Prostate gland (tissue), 2 donors: ENCODE measurements around the gene CD209.

ENCODE experiments used
- CTCF ChIP-seq, 4 experiments: fragments of 200-600 bp in 2 of 4; fragments of 450-650 bp in 2 of 4; sonication (generic) in 2 of 4; IDR thresholded peaks; 1 replicate in 3 of 4; 2 replicates in 1 of 4; pipeline ENCODE4 v1.5.1; 2016 to 2019; ENCODE audit warnings: antibody characterized with exemption in 4 of 4, mild to moderate bottlenecking in 2 of 4, moderate library complexity in 2 of 4
- POLR2A ChIP-seq: fragments of 450-650 bp; IDR thresholded peaks from one replicate; pipeline ENCODE4 v1.6.1; 2016; ENCODE audit warnings: antibody characterized with exemption, mild to moderate bottlenecking

GRCh38 chr19:7775761-7776160 lies 28.4 kb upstream of the CD209 start:
- TF ChIP-seq CTCF (IDR thresholded peaks at IDR 0.05) (no peak), POLR2A (no peak)
